H4 (cell line): Measurements from ENCODE around the gene SRMS. TPM values are rescaled to one million over a fixed set of nuclear protein-coding genes. Genes with fewer than 3 reads are reported as not detected.
A peak's percentile ranks its signal among the peaks of the same experiment; 100 is the strongest.

ENCODE experiments used
- DNase-seq: peaks from one replicate; pipeline ENCODE4 v3.0.0-alpha.2; 2015; ENCODE audit warnings: low spot score
- total RNA-seq: library from RNA; depleted of rRNA; stranded (reverse); fragments of >200 nt; shearing (Covaris generic); gene quantifications from 2 replicates; pipeline ENCODE4 v1.2.3, GENCODE V29; 2014

SRMS gene
- total RNA-seq, 1 experiment from 2014 or later, result not detected

DNA sequence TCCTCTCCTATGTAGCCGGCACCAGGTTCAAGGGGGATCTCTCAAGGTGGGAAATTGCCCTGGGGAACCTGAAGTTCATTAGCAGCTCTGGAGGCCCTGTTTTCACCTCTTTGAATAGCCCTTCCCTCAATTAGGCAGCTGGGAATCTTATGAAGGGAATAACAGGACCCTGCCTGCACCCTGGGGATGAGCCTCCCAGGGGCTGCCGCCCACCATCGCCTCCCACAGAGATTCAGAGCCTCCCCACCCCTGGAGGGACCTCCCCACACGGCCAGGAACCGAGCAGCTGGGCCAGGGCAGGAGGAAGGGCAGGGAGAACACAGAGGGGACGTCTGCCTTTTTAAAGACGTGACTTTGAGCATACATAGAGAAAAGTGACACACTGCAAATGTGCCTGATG is 44.0 kb downstream of the SRMS start:
- DNase-seq, result no peak

DNA sequence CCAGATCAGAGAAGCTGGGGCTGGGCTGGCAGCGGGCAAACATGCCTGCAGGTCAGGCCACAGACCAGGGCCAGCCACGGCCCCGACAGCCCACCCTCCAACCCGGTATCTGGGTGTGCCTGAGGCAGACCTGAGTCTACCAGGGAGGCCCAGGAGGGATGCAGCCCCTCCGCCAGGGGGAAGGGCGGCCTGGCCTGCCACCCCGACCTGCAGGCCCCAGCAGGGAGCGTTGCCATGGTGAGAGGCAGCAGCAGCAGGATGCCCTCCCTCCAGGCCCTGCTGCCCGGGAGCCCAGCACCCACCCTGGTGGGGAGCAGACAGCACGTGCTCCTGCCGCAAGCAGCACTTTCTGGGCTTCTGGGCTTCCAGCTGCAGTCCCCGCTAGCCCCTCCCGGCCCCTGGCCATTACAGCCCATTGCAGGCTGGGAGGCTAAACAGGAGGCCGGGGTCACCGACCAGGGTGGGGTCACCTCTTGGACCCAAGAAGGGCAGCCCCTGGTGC is 44.8 kb downstream of the SRMS start:
- DNase-seq, result no peak

DNA sequence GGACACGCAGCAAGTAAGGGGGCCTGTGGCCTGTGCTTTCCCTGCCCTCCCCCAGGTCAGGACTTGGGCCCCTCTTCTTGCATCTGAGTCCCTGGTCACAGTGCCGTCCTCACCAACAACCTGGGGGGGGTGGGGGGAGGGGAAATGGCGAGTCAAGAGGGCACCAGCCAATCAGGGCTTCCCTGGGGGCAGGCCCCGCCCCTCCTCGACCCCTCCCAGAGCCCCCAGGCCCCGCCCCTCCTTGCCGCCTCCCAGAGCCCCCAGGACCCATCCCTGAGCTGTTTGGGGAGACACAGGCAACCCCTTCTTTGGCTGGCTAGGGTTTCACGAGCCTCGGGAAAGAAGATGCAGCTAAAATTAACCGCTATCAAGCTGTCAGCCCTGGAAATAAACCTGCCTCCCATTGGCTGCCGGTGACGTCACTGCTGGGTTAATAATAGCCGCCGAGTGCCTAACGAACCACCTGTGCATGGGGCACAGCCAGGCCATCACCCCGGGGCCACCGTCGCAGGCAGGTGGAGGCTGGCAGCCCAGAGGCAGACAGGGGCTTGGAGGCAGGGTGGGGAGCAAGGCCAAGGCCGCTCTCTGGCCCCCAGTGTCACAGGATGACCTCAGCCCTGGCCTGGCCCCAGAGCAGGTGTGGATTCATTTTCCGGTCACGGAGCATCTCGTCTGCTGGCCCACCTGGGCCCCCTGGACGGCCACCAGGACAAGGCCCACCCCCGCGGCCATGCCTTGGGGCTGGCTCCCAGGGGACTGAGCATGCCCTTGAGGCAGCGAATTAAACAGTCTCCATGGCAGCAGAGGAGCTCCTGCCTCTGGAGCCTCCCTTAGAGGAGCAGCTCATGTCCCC is 45.5 kb downstream of the SRMS start:
- no peak for DNase-seq

DNA sequence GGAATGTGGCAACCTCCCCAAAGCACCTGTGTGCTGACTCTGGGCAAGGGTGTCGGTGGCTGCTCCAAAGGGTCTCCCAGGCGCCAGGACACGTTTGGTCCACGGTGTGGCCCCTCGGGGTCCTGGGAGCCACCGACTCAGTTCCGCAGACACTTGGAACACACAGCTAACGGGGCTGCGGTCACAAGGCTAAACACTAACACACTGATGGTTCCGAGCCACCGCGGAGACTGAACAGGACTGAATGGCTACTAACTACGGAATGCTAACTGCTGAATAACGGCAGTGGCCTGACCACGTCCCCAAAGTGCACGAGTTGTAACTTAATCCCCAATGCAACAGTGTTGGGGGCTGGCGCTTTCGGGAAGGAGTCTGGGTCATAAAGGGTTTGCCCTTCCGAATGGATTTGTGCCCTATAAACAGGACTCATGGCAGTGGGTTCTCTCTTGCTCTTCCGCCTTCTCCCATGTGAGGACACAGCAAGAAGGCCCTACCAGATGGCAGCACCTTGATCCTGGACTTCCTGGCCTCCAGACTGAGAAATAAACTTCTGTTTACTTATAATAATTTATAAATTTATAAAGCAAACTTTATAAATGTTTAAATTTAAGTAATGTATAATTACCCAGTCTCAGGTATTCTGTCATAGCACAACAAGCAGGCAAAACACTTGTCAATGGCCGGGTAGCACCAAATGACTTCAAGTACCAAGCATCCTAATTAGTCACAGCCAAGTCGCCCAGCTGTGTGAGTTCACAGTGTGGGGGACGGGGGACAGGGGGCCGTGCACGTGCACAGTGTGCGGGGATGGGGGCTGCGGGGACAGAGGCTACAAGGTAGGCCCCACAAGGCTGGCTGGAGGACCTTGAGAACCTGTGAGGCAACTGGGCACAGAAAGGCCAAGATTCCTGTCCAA is 46.4 kb downstream of the SRMS start:
- no peak for DNase-seq

DNA sequence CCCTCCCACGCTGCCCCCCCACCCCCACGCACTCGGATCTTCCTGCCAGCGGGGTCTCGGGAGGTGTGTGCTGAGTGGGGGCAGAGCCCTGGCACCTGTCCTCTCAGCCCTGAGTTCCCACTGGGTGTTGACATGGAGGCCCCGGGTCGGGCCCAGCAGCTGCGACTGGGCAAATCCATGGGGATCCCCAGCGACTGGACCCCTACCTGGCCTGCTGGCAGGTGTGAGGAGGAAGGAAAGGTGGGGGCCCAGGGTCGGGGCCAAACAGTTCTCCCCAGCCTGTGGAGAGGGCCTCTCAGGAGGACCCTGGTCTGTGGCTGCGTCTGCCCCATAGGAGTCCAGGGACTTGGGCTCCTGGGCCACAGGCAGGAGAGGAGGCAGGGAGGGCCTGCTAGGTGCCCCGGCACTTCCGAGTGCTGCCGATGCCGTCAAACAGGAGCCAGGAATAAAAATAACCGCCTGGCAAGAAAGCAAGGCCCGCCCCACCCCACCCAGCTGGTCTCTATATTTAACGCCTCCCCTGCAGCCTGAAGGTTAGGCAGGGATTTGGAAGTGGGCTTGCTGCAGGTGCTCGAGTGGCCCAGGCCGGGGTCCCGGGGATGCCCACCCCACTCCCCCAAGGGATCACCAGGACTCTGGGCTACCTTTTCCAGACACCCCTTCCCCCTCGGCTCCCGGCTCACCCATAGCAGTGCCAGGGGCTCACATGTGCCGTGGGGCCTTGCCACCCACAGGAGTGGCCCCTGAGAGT is 47.2 kb downstream of the SRMS start:
- DNase-seq, result no peak

DNA sequence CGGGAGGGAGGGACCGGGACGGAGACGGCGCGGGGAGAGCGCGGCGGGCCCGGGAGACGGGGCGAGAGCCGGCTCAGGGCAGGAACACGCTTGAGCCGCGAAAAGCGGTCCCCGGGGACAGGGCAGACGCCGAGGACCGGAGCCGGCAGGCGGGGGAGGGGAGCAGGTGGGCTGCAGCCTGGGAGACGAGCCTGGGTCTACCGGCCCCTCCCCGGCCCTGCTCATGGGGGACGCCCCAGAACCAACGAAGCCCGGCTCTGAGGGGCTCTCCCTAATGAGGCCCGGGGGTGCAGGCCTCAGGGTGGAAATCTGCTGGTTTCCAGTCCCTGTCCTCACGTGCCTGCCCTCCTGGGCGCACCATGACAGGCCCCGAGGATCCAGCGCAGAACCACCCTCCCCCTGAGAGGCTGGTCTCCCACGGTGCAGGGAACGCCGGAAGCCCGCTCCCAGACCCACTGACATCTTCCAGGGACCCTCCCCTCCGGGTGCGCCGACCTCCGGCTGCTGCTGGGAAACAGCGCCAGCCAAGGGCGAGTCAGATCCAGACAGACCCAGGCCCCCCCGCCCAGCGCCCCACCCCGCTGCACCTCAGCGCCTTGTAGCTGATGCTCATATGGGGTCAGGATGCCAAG is 48.1 kb downstream of the SRMS start:
- no peak for DNase-seq

DNA sequence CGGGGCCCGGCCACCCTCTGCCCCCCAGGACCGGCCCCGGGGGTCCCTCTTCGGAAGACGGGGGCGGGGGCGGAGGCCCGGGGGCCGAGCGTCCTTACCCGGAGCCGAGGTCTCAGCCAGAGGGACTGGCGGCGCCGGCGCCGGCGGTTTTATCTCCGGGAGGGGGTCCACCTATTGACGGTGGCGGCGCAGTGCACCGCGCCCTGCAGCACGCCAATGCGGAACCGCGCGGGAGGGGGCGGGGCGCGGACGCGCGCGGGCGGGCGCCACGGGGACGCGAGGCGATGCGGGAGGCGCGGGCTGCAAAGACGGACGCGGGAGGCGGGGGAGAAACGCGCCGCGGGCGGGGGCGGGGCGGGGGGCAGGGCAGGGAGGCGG is 48.6 kb downstream of the SRMS start, which contains the start of gene EEF1A2:
Gene EEF1A2, minus strand, starts transcription at position 124 of the 378 bp plus-strand sequence. CDS start 1,320 bp downstream, outside the sequence.
- no peak for DNase-seq

DNA sequence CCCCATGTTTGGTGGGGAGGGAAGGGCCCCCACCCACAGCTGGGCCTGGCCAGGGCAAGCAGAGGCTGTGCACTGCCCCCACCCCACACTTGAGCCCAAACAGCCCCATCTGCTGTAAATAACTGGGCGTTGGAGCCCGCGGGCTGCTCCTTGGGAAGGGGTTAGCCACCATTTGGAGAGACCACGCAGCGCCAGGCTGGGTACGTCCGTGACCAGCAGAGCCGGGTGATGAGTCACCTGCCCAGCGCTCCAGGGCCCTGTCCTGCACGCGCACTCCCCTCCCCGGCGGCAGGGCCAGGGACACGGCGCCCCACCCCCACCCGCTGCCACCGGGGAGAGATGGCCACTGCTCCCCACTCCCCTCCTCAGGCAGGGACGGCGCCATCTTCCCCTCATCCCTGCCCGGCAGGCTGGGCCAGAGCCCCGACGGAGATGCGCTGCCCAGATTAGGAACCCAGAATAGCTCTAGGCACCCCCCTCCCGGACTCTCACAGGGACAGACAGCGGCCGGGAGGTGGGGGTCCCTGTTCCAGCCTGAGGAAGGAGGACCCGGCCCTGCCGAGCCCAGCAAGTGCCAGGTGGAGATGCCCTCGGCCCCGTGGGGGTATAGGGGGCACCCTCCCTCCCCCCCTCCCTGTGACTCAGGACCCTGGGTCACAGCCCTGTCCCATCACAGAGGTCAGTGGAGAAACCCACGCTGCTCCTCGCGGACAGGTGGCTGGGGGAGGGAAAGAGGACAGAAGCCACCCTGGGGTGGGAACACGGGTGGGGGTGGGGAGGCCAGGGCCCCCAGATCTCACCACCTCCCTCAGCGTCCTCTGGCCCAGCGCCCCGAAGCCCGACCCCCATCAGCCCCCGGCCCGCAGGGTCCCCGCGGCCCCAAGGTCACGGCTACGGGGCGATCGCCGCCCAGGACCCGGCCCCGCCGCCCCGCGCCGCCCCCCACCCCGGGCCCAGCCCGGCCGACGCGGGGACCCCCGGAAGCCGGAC is 49.3 kb downstream of the SRMS start:
- DNase-seq, result peak; percentile 68

DNA sequence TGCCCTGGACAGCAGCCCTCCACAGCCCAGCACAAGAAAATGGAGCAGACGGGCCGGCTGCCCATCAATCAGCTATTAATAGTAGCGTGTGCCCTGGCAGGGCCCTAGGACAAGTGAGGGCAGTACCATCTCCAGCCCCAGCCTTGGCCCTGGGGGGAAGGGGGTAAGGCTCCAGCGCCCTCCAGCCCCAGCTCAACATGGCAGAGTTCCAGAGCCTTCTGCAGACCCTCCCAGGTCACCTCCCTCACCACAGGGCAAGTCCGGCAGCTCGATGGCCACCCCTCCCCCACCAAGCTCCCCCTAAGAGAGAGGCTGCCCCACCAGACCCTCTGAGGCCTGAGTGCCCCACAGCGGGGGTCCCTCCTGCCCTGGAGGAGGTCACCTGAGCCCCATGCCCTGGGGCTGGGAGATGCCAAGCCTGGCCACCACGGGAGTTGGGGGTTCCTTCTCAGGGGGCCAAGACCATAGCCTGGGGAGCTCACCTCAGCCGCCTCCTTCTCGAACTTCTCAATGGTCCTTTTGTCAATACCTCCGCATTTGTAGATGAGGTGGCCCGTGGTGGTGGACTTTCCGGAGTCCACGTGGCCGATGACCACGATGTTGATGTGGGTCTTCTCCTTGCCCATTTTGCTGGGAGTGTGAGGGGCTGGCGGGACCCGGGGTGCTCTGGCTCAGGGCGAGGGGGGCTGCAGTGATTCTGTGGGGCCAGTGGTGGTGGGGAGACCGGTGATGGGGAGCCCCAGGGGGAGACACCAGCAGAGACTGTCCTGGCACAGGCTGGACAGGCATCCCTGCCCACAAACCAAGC is 50.2 kb downstream of the SRMS start:
- no peak for DNase-seq

DNA sequence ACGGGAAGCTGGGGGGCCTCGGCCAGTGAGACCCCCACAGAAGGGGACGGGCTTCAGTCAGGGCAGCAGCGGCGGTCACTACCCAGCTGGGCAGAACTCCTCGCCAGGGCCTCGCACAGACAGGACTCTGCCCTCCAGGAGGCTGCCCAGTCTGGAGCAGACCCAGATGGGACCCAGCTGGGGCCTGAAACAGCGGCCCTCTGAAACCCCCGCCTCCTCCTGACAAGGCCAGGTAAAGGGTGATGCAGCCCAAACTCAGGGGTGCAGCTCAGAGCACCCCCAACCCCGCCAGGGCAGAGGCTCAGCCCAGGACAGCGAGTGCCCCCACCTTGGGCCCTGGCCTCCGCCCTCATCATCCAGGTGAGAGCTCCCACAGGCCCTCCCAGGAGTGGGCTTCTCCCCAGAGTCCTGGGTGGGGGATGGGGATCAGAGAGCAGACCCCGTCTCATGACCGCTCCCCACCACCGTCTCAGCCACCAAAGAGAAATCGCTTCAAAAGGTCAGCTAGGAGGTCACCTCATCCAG is 50.9 kb downstream of the SRMS start:
- DNase-seq, result no peak

DNA sequence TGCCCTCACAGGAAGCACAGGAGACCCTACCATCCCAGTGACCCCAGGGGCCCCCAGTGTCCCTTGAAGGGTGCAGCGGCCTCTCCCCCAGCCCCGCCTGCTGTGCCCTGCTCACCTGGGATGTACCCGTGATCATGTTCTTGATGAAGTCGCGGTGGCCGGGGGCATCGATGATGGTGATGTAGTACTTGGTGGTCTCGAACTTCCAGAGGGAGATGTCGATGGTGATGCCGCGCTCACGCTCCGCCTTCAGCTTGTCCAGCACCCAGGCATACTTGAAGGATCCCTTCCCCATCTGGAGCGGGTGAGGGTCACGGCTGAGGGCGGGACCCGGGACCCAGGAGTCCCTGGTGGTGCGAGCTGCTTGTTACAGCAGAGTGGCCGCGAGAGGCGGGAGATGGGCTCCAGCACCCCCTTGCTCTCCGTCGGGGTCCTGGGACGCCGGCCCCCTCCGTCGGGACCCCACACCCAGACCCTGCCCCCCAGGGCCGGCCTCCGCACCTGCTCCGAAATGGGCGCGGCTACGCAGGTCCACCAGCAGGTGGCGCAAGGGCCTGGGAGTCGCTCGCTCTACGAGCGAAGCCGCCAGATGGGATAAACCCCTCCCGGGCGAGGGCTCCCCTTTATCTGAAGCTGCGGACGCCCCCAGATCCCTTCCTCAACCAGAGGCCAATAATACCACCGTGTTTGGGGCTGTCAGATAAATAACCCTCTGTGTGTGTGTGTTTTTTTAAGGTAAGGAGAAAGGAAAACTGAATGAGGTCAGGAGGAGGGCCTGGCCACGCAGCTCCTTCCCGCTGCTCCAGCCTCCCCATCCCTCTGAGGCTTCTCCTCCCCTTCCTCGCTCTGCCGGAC is 51.6 kb downstream of the SRMS start:
- no peak for DNase-seq

DNA sequence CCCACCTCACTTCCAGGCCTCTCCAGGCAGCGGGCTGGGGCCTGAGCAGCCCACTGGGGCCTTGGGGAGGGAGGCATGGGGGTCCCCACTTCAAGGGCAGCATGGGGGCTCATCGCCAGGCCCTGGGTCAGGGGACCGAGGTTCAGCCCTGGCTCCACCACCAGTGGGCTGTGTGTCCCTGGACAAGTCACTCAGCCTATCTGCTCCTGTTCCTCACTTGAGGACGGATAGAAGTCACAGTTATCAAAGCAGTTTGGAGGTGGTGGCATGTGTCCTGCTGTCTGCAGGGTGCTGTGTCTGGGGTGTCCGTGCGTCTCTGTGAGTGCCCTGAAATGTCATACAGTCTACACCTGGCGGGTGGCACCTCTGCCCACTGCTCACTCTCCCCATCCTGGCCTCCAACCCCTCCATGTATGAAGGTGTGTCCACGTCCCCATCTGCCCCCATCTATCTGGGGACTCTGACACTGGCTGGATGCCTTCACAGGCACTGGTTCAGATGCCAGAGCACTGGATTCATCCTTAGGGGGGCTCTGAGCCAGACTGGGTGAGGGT is 52.3 kb downstream of the SRMS start:
- no peak for DNase-seq

DNA sequence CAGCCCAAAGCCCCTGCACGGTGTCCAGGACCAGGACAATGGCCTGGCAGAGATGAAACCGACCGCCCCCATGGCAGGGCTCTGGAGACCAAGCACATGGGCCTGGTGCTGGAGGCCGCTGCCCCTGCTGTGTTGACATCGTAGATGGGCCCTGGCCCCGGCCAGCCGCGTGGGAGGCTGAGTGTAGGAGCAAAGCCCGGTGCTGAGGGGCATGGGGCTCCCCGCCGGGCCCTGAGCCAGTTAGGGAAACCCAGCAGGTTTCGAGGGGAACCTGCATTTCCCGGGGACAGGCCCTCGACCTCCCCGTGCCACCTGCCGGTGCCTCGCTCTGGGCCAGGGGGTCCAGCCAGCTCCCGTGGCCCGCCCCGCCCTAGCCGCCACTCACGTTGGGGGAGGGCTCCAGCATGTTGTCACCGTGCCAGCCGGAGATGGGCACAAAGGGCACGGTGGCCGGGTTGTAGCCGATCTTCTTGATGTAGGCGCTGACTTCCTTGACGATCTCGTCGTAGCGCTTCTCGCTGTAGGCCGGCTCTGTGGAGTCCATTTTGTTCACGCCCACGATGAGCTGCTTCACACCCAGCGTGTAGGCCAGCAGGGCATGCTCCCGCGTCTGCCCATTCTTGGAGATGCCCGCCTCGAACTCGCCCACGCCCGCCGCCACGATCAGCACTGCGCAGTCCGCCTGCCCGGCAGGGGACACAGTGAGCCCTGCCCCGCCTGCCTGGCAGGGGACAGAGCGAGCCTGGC is 53.0 kb downstream of the SRMS start:
- DNase-seq, result no peak

DNA sequence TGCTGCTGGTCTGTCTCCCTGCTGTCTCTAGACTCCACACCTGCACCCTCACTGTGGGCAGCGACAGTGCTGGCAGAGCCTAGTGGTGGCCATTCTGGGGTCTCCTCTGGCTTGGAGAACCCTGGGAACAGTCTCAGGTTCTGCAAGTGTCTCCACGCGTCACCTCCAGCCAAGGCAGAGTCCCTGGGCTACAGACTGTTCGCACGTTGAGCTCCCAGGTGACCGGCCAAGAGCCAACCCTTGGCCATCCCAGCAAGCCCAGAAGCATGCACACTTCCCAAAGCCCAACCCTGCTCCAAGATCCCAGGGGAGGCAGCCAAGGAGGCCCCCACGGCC is 53.5 kb downstream of the SRMS start:
- DNase-seq, result no peak

DNA sequence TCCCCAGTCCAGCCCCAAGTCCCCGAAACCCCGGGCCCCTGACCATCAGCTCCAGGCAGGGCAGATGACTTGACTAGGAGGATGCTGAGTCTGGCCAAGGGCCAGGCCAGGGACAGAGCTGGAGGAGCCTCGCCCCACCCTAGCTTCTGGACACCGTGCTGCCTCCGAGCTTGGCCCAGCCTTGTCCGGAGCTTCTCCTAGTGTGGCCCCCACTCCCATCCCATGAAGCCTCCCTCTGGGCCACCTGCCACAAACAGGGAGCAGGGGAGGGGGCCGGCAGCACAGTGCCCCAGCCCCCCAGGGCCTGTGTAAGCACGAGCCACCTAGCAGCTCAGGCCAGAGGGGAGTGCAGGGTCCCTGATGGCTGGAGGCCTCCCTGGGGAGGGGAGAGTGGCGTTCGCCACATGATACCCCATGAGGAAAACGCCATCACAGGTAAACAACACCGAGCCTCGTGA is 54.0 kb downstream of the SRMS start:
- DNase-seq, result no peak

DNA sequence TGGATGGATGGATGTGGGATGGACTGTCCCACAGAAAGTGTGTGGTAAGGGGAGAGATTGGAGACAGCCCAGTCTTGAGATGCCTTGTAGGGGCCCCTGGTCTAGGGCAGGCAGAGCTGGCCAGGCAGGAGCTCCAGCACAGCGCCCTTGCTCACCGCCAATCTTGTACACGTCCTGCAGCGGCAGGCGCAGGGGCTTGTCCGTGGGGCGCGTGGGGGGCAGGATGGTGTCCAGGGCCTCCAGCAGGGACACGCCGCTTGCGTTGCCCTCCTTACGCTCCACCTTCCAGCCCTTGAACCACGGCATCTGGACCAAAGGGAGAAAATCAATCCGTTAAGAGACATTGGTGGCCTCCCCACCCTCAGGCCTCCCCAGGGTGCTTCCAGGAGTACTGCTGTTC is 54.6 kb downstream of the SRMS start:
- DNase-seq, result no peak

DNA sequence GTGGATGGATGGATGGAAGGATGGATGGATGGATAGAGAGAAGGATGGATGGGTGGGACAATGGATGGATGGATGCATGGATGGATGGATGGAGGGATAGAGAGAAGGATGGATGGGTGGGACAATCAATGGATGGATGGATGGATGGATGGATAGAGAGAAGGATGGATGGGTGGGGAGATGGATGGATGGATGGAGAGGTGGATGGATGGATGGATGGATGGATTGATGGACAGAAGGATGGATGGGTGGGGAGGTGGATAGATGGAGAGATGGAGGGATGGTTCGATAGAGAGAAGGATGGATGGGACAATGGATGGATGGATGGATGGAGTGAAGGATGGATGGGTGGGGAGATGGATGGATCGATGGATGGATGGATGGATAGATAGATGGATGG is 55.0 kb downstream of the SRMS start:
- DNase-seq, result no peak
